Midbrain (tissue), 1 donor: Measurements from ENCODE around the gene SAPCD2.

Source experiments
- DNase-seq: peaks from one replicate; lab custom pipeline; 2025; lab: John Stamatoyannopoulos, UW

Gene SAPCD2

GRCh38 chr9:137017791-137018497 lies 52.4 kb downstream of the SAPCD2 start:
- no peak for DNase-seq

- no peak for DNase-seq
Observed at GRCh38 chr9:137017071-137017470, 53.3 kb downstream of the SAPCD2 start.

- DNase-seq = no peak
Observed at GRCh38 chr9:137016436-137016835, 53.9 kb downstream of the SAPCD2 start.

GRCh38 chr9:137015976-137016375 lies 54.4 kb downstream of the SAPCD2 start:
- no peak for DNase-seq

GRCh38 chr9:137015540-137015930 lies 54.8 kb downstream of the SAPCD2 start:
- no peak for DNase-seq

- no peak for DNase-seq
Observed at GRCh38 chr9:137014776-137015539, 55.4 kb downstream of the SAPCD2 start.

GRCh38 chr9:137014166-137014565 lies 56.2 kb downstream of the SAPCD2 start:
- no peak for DNase-seq

- DNase-seq = no peak
Observed at GRCh38 chr9:137013571-137013940, 56.8 kb downstream of the SAPCD2 start.

- no peak for DNase-seq
Observed at GRCh38 chr9:137012694-137013570, 57.4 kb downstream of the SAPCD2 start.
